IPS DF 19.7 (cell line): ENCODE measurements around the gene TRIOBP.
A peak's percentile ranks its signal among the peaks of the same experiment; 100 is the strongest.
"Not testable (repeated sequence)": the region's sequence is repeated elsewhere in the genome, so short reads cannot be mapped to it uniquely, and the experiment has no call there.

Source experiments
- DNase-seq: peaks from one replicate; pipeline ENCODE4 v3.0.0-alpha.2; 2013; ENCODE audit warnings: low read depth, low spot score

TRIOBP gene

DNA sequence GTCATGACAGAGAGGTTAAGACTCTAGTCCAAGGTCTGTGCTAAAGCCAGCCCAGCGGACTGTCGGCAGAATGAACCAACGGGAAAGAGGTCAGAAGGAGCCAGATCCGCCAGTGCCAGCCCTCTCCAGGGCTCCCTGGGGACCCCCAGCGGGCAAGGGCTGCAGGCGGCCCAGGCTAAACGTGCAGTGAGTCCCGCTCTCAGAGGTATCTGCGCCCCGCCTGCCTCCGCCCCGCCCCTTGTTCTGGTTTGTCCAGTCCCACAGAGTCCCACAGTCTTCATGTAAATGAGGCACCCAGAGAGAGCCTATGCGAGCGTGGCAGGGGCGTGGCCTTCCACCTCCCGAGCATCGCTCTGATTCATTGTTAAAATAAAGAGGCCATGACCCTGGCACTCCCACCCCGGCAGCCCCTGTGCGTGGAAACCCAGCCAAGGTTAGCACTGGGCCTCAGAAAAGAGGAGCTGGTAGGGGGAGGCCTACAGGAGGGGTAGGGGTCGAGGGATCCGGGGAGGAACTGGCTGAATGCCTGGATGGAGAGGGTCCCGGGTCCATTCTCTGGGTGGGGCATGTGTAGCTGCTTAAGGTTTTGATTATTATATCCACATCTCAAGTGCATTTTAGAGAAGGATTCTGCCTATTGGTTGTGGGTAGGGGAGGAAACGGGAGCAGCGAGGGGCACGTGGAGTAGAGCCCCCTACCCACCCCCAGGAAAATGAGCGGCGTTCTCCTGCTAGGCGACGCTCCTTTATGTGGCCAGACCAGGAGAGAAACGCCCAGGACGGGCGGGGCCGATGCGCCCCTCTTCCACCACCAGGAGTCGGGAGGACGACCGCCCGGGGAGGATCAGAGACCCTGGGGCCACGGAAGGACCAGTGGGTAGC, at the start of gene TRIOBP:
TRIOBP (plus strand) TSS at position 392 of the 881 bp plus-strand sequence. CDS start 4,318 bp downstream, outside the sequence.
- peak; percentile 93 for DNase-seq

GRCh38 chr22:37647317-37647716, 49.5 kb upstream of the TRIOBP start:
- DNase-seq, result no peak

- DNase-seq, result no peak
Measured at GRCh38 chr22:37647928-37648327, 48.9 kb upstream of the TRIOBP start.

DNA sequence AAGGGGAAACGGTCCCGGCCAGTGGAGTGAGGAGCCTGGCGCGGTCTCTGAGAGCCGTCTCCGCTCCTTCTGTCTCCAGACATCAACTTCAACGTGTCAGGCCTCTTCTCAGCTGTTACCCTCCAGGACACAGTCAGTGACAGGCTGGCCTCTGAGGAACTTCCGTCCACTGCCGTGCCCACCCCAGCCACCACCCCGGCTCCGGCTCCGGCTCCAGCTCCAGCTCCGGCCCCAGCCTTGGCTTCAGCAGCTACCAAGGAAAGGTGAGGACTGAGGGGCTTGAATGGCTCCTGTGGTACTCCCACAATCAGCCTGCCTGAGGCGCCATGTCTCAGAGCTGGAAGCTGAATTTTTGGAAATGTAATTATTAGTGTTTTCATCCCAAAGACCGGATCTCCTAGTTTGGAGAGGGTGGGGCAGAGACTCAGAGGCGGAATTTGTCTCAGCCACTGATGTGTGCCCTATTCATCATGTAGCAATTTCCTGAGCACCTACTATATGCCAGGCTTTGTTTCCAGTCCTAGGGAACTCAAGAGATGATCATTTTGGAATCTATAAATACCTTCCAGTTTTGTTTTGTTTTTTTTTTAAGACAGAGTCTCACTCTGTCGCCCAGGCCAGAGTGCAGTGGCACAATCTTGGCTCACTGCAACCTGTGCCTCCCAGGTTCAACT, 46.2 kb upstream of the TRIOBP start:
- no peak for DNase-seq

- no peak for DNase-seq
Measured at GRCh38 chr22:37654563-37655251, 42.1 kb upstream of the TRIOBP start.

DNA sequence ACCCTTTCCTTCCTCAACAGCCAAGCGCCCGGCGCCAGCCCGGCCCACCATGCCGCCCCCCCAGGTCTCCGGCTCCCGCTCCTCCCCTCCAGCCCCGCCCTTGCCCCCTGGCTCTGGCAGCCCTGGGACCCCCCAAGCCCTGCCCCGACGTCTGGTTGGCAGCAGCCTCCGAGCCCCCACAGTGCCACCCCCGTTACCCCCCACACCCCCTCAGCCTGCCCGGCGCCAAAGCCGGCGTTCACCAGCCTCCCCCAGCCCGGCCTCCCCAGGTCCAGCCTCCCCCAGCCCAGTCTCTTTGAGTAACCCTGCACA, 41.6 kb upstream of the TRIOBP start:
- DNase-seq, result no peak

GRCh38 chr22:37656583-37656982, 40.3 kb upstream of the TRIOBP start:
- not testable (repeated sequence) for DNase-seq

DNA sequence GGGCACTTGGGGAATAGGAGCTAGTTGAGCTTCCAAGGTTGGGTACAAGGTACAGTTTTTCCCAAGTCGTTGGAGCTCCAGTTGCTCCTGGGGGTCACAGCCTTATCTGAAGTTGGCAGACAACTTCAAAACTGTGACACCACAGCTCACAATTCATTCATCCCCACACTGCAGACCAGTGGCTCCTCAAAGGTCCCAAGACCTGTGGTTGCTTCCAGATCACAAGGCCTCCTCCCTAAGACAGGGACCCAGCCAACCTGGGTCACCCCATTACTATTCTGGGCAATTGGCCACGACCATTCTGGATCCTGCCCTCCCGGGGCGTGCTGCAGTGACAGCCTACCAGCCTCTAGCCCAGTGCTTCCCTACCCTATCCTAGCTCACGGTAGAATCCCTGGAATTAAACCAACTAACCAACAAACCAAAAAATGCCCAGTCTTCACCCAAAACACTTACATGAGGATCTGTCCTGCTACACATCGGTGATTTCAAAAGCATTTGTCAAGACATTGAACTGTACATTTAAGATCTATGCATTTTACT, 39.2 kb upstream of the TRIOBP start:
- no peak for DNase-seq

DNA sequence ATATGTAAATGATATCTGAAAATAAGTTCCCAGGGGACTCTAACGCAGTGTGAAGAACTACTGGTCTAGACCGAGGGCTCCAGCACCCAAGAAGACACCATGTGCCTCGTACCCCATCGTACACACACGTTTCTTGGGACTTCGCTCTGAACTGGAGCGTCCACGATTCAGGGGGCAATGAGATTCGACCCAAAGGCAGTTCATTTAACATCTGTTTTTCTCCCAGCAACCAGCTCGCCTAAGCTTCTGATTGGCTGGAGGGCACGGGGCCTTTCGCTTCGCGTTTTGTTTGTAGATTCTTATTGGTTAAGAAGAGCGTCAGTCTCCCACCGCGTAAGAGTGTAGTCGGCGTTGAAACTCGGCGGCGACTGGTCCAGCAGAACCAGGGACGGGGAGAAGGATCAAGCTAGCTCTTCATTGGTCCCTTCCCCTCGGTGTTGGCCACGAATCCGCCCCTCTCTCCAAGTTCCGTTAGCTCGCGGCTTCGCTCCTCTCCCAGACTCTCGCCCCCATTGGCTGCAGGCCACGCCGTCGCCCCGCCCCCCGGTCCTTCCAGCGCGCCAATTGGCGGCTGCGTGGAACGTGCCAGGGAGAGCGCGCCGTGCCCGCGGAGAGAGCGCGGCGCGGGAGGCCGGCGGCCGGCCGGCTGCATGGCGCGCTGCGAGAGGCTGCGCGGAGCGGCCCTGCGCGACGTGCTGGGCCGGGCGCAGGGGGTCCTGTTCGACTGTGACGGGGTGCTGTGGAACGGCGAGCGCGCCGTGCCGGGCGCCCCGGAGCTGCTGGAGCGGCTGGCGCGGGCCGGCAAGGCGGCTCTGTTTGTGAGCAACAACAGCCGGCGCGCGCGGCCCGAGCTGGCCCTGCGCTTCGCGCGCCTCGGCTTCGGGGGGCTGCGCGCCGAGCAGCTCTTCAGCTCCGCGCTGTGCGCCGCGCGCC, 38.4 kb upstream of the TRIOBP start, which contains the start of gene PDXP:
PDXP (plus strand) TSS at position 591 of the 933 bp plus-strand sequence; CDS start at position 651, 60 bp downstream.
- DNase-seq, result peak; percentile 100

DNA sequence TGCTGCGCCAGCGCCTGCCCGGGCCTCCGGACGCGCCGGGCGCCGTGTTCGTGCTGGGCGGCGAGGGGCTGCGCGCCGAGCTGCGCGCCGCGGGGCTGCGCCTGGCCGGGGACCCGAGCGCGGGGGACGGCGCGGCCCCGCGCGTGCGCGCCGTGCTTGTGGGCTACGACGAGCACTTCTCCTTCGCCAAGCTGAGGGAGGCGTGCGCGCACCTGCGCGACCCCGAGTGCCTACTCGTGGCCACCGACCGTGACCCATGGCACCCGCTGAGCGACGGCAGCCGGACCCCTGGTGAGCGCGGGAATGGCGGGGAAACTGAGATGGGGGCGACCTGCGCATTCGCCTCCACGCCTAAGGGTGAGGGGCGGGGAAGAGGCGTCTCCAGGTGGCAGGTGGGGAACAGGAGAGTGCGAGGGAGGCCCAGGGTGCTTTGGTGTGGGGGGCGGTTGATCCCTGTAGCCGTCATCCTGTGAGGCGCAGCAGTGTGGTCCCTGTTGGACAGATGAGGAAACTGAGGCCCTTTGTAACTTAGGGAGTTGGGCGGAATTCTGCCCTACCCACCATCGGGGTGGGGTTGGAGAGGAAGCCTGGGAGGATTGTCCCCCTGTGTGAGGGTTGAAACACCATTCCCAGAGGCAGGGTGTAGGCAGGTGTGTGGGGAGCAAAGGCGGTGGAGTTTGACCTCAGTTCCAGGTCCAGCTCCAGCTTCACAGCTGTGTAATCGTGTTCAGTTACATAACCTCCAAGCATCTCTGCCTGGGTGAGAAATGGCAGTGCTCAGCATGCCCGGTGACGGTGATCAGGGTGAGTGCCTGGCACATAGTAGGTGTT, 37.6 kb upstream of the TRIOBP start:
- no peak for DNase-seq

GRCh38 chr22:37659897-37660708, 36.7 kb upstream of the TRIOBP start:
- no peak for DNase-seq

GRCh38 chr22:37660709-37661045, 36.2 kb upstream of the TRIOBP start:
- no peak for DNase-seq

GRCh38 chr22:37661160-37661924, 35.5 kb upstream of the TRIOBP start:
- no peak for DNase-seq

DNA sequence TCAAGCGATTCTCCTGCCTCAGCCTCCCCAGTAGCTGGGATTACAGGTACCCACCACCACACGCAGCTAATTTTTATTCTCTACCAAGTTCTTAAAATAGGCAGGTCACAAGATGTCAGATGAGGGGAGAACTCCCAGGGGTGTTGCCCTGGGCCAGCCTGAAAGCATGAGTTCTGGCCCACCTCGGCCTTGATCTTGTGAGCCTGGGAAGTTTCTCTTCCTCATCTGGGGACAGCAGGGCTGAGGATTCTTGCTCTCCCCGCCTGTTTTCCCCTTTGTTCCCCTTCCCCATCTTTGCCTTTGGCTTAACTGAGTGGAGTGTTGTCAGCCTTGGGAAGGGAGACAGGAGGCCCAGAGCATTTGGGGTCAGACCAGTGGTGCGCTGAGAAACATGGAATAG, 34.8 kb upstream of the TRIOBP start:
- no peak for DNase-seq

DNA sequence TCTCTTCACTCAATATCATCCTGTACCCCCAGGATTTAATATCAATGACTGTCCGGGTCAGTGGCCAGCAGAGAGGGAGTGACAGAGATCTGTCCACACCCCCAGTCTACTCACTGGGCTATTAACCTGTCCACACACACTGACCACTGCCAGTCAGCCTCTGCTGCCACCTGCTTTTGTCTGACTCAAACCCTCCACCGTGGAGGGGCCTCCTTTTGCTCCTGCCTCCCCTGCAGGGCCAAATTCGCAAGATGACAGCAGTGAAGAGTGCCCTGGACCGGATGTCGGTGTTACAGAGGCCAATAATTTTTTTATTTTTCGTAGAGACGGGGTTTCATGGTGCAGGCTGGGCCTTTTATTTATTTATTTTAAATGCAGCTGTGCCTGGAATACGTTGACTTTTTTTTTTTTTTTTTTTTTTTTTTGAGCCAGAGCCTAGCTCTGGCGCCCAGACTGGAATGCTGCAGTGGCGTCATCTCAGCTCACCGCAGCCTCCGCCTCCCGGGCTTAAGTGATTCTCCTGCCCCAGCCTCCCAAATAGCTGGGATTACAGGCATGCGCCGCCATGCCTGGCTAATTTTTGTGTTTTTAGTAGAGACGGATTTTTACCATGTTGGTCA, 33.2 kb upstream of the TRIOBP start:
- DNase-seq, result no peak

DNA sequence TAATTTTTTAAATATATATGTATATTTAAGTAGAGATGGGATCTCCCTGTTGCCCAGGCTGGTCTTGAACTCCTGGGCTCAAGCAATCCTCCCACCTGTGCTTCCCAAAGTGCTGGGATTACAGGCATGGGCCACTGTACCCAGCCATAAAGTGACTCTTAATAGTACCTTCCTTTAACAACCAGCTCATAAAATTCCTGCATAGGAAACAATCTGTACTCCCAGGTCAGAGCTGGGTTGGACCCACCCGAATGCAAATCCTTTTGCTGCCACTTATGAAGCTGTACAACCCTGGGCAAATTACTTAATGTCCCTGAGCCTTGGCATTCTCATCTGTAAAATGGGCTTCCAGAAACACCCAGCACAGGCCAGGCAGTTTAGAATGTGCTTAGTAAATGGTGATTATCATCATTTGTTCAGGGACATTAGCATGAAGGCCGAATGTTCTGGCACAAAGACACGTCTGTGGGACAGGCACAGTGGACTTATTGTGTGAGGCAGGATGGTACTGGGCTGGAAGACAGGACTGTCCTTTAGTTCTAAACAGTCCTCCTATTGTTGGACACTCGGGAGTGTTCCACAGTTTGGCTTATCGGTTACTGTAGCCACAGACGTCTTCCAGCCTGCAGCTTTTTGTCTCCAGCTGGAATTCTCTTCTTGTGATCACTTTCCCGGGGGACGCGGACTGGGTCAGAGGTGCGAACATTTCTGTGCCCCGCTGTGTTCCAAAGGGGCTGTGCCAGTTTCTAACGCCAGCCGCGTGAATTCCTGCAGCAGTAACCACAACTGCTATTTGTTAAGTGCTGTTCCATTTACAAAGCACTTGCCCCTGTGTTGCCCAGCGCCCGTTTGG, 32.4 kb upstream of the TRIOBP start:
- no peak for DNase-seq

DNA sequence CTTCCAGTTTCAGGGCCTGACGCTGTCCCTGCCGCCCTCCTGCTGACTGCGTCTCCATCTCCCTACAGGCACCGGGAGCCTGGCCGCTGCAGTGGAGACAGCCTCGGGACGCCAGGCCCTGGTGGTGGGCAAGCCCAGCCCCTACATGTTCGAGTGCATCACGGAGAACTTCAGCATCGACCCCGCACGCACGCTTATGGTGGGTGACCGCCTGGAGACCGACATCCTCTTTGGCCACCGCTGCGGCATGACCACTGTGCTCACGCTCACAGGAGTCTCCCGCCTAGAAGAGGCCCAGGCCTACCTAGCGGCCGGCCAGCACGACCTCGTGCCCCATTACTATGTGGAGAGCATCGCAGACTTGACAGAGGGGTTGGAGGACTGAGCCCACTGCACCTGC, 31.4 kb upstream of the TRIOBP start:
- no peak for DNase-seq
